ENCODE data around the gene MEIS1. TPM values are rescaled to one million over a fixed set of nuclear protein-coding genes. Genes with fewer than 3 reads are reported as not detected.
A peak's percentile ranks its signal among the peaks of the same experiment; 100 is the strongest.

The MEIS1 gene
- total RNA-seq, 4 donors from 2014 or later = 9.2 to 22.6 (median 18.8) TPM

DNA sequence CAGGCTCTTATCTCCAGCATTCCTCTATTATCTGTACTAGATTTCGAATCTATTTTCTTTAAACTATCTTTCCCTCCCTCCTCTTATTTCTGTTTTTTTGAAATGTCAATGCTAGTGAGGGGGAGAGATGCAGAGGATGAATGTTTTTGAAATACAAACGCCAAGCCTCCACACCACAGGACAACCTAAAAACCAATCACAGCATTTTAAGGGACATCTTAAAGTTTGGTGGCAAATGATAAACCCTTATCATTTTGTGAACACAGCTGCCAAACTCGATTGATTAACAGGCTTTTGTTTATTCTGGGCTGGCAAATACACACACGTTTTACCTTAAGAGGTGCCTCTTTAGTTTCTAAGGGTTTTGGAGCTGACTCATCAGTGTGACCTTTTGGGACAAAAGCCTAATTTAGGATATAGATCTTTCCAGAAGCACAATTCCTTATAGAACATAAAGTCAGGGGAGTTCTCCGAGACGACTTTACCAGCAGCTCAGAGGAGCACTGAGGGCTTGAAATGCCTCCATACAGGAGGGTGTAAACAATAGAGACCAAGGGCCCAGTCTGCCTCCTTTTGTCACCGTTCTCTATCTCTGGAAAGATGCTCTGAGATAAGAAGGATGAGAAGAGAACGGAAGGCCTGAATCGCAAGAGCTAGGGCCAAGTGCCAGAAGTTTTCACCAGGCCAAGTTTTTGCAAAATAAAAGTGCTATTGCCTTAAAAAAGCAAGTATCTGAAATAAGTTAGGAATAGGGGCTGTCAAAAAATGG, 4.2 kb upstream of the MEIS1 start:
- 64 to 67% methylated on average over 9 of the region's 9 CpGs for WGBS, 2 donors
- TF ChIP-seq, protein P1, sequence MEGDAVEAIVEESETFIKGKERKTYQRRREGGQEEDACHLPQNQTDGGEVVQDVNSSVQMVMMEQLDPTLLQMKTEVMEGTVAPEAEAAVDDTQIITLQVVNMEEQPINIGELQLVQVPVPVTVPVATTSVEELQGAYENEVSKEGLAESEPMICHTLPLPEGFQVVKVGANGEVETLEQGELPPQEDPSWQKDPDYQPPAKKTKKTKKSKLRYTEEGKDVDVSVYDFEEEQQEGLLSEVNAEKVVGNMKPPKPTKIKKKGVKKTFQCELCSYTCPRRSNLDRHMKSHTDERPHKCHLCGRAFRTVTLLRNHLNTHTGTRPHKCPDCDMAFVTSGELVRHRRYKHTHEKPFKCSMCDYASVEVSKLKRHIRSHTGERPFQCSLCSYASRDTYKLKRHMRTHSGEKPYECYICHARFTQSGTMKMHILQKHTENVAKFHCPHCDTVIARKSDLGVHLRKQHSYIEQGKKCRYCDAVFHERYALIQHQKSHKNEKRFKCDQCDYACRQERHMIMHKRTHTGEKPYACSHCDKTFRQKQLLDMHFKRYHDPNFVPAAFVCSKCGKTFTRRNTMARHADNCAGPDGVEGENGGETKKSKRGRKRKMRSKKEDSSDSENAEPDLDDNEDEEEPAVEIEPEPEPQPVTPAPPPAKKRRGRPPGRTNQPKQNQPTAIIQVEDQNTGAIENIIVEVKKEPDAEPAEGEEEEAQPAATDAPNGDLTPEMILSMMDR (IDR thresholded peaks at IDR 0.05) = no peak
- no peak for TF ChIP-seq POLR2A (IDR thresholded peaks at IDR 0.05)
- DNase-seq (ENCODE audit: low spot score in 2 of 2) = no peak
- no peak overlapping the region for H3K4me3 ChIP-seq (ENCODE audit: low read depth, poor library complexity, severe bottlenecking)
- intact Hi-C loops (cut with DNase I; ENCODE audit: low total_unique reads) = no loop called here

DNA sequence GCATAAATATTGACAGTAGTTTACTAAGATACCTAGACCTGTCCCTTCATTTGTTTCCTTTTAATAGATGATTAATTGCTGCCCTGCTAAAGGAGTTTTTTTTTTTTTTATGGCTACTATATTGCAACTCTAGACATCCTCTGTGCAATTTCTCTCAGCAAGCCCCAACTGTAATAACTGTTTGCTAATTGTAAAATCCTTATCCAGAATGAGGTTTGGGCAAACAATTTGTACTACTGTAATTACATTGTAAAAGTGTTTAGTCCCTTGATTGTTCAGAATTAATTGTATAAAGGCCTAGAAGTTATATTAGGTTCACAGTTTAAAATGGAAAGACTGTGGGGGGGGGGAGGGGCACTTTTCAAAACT, 3.7 kb upstream of the MEIS1 start:
- intact Hi-C loops (cut with DNase I; ENCODE audit: low total_unique reads) = no loop called here
- no peak for TF ChIP-seq POLR2A (IDR thresholded peaks at IDR 0.05)
- TF ChIP-seq, protein P1 (IDR thresholded peaks at IDR 0.05) = no peak
- H3K4me3 ChIP-seq (ENCODE audit: low read depth, poor library complexity, severe bottlenecking) = no peak overlapping the region
- no peak for DNase-seq (ENCODE audit: low spot score in 2 of 2)

DNA sequence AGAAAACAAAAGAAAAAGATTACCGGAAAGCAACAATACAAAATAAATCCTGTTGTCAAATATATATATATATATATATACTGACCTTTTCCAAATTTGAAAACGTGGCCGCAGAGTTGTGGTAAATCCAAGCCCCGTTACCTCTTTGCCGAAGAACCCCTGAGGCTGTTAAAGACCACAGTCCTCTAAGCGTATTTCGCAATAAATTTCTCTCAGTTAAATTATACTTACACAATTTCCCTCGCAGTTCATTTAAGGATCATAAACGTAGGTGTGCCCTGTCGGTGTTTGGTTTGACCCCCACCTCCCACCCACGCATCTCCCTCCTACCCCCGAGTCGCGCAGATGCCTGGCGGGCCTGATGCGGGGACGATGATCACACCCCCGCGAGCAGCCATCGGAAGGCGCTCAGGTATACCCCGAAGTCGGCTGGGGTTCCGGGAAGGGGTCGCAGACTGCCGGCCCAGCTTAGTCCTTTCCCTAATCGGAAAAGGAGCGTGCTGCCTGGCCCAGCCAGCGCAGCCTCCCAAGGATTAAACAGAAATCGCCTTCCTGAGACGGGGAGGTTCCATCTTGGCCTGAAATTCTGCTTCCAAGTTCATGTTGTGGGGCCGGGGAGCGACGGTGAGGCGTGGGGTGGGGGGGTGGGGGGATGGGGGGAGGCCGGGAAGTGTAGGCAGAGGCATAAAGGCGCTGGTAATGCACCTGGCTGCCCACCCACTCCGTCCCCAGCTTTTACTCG, 2.9 kb upstream of the MEIS1 start:
- intact Hi-C loops (cut with DNase I; ENCODE audit: low total_unique reads) = no loop called here
- no peak overlapping the region for H3K4me3 ChIP-seq (ENCODE audit: low read depth, poor library complexity, severe bottlenecking)
- WGBS, 2 donors = 39 to 56% methylated on average over 39 of the region's 39 CpGs
- DNase-seq (ENCODE audit: low spot score in 2 of 2) = no peak
- no peak for TF ChIP-seq POLR2A (IDR thresholded peaks at IDR 0.05)
- TF ChIP-seq, protein P1 (IDR thresholded peaks at IDR 0.05) = no peak

DNA sequence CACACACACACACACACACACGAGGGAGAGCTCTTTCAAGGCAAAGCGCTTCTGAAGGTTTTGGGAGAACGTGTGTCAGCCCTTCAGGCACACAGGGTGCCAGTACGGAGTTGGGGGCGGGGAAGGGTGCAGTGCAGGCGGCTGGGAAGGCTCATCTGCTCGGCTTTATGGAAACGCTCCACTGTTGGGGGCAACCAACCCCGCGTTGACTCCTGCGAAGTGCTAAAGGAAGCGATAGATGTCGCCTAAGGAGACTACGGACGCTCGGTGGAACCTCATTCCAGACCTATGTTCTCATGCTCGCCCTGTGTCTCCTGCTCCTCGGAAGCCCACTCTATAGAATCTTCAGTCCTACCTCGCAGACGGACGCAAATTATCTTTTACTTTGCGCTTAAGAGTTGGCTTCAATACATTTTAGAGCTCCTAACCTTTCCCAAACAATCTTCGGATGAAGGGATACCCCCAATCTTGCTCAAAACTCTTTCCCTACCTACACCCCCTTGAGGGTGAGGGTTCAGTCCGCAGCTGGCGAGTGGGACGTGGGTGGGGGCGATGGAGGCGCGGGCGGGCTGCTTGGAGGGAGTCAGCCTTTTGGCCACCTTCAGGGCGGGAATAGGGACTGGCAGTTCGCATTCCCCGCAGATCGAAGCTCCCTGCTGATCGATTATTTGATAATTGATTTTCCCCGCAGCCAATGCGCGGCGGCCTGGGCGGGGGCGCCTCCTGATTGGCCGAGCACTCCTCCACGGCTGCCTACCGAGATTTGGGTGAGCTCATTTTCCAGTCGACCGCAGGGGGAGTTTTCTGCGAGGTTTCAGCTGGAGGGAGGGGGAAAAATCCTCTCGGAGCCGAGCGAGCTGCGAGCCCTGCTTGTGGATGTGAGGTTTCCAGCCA, 1.9 kb upstream of the MEIS1 start:
- intact Hi-C loops (cut with DNase I; ENCODE audit: low total_unique reads) = no loop called here
- WGBS, 2 donors = 0 to 1% methylated on average over 51 of the region's 51 CpGs
- TF ChIP-seq POLR2A (IDR thresholded peaks at IDR 0.05) = no peak
- TF ChIP-seq, protein P1 (IDR thresholded peaks at IDR 0.05) = no peak
- DNase-seq (ENCODE audit: low spot score in 2 of 2) = peak; percentile 90 to 97
- peak overlapping the region; percentile 33 for H3K4me3 ChIP-seq (ENCODE audit: low read depth, poor library complexity, severe bottlenecking)

DNA sequence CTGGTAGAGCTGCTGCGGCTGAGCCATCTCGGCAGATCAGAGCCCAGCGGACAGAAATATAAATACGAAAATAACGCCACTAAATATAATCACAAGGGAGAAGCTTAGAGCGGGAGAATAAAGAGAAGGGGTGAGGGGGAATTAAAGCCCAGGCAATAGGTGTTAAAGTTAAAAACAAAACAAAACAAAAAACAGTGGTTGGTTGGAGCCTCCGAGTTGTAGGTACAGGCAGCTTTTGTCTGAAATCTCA, 1.3 kb upstream of the MEIS1 start:
- TF ChIP-seq POLR2A (IDR thresholded peaks at IDR 0.05) = no peak
- TF ChIP-seq, protein P1 (IDR thresholded peaks at IDR 0.05) = no peak
- WGBS, 2 donors = 0 to 1% methylated on average over 7 of the region's 7 CpGs
- H3K4me3 ChIP-seq (ENCODE audit: low read depth, poor library complexity, severe bottlenecking) = peak overlapping the region; percentile 30
- no peak for DNase-seq (ENCODE audit: low spot score in 2 of 2)
- intact Hi-C loops (cut with DNase I; ENCODE audit: low total_unique reads) = no loop called here

All from lower leg skin (tissue), 4 donors.